GM03348 (cell line): ENCODE results near the gene SNRNP27.

Experiments
- DNase-seq: peaks from one replicate; pipeline ENCODE4 v3.0.0; 2012; ENCODE audit warnings: low spot score

The SNRNP27 gene

GRCh38 chr2:69916106-69916505, 22.4 kb downstream of the SNRNP27 start:
- no peak for DNase-seq

- peak; percentile 81 for DNase-seq
Measured at GRCh38 chr2:69917852-69918251, 24.1 kb downstream of the SNRNP27 start.

GRCh38 chr2:69918401-69918800, 24.6 kb downstream of the SNRNP27 start:
- DNase-seq, result no peak

- DNase-seq, result no peak
Measured at GRCh38 chr2:69923116-69923515, 29.4 kb downstream of the SNRNP27 start.

- DNase-seq, result peak; percentile 54
Measured at GRCh38 chr2:69926849-69927515, 33.2 kb downstream of the SNRNP27 start.

GRCh38 chr2:69931832-69932595, 38.3 kb downstream of the SNRNP27 start:
- DNase-seq, result no peak

- no peak for DNase-seq
Measured at GRCh38 chr2:69932596-69932922, 38.8 kb downstream of the SNRNP27 start.

GRCh38 chr2:69933254-69933828, 39.6 kb downstream of the SNRNP27 start:
- DNase-seq, result no peak

- peak; percentile 88 for DNase-seq
Measured at GRCh38 chr2:69933839-69934613, 40.3 kb downstream of the SNRNP27 start.

GRCh38 chr2:69934614-69934908, 40.8 kb downstream of the SNRNP27 start:
- no peak for DNase-seq

GRCh38 chr2:69935011-69935410, 41.3 kb downstream of the SNRNP27 start:
- no peak for DNase-seq

- DNase-seq, result no peak
Measured at GRCh38 chr2:69936906-69937305, 43.1 kb downstream of the SNRNP27 start.

GRCh38 chr2:69937968-69938367, 44.2 kb downstream of the SNRNP27 start:
- DNase-seq, result no peak

GRCh38 chr2:69939722-69940121, 46.0 kb downstream of the SNRNP27 start:
- no peak for DNase-seq

- DNase-seq, result no peak
Measured at GRCh38 chr2:69940691-69941090, 46.9 kb downstream of the SNRNP27 start.

- DNase-seq, result no peak
Measured at GRCh38 chr2:69943000-69943842, 49.5 kb downstream of the SNRNP27 start.

GRCh38 chr2:69943843-69944525, 50.2 kb downstream of the SNRNP27 start:
- no peak for DNase-seq

- no peak for DNase-seq
Measured at GRCh38 chr2:69944756-69945155, 51.0 kb downstream of the SNRNP27 start.

GRCh38 chr2:69945441-69945840, 51.7 kb downstream of the SNRNP27 start:
- DNase-seq, result no peak

GRCh38 chr2:69945941-69946340, 52.2 kb downstream of the SNRNP27 start:
- peak; percentile 3 for DNase-seq
